K562 (cell line): ENCODE data around the gene SMU1.

ENCODE experiments used
- BRCA1 ChIP-seq, 2 experiments: fragments of 450-650 bp in 1 of 2; sonication (generic) in 1 of 2; formaldehyde crosslinking in 1 of 2; IDR thresholded peaks; 2 replicates each; pipeline versions ENCODE4 v1.5.0 to v1.6.1; 2017 to 2020; ENCODE audit warnings: mild to moderate bottlenecking in 1 of 2, missing genetic modification reagents in 1 of 2
- CTCF ChIP-seq, 3 experiments: IDR thresholded peaks in 2 of 3; conservative IDR thresholded peaks in 1 of 3; 2 replicates each; pipeline ENCODE4 v1.5.1; 2011 to 2012; ENCODE audit warnings: low read length in 3 of 3, mild to moderate bottlenecking in 3 of 3, control low read depth in 2 of 3, improper control_type of control experiment in 1 of 3, inconsistent platforms in 1 of 3, low read depth in 1 of 3, mixed read lengths in 1 of 3, moderate library complexity in 1 of 3; ENCODE audit not compliant: insufficient read depth in 2 of 3
- HEY1 ChIP-seq: fragments of 250-450 bp; sonication (Bioruptor Pico); IDR thresholded peaks from 2 replicates; pipeline ENCODE4 v1.5.0; 2020; ENCODE audit warnings: mild to moderate bottlenecking, moderate library complexity, borderline replicate concordance
- POLR2A ChIP-seq: fragments of 450-650 bp; conservative IDR thresholded peaks from 2 replicates; pipeline ENCODE4 v1.6.1; 2016
- SAFB2 ChIP-seq: fragments of 200-400 bp; formaldehyde crosslinking; IDR thresholded peaks from 2 replicates; pipeline ENCODE4 v1.6.1; 2018; ENCODE audit warnings: borderline replicate concordance, low read length, low read depth, moderate library complexity; ENCODE audit not compliant: severe bottlenecking
- ZNF184 ChIP-seq: sonication (generic); formaldehyde crosslinking; IDR thresholded peaks from 2 replicates; pipeline ENCODE4 v1.5.0; 2020; ENCODE audit warnings: missing genetic modification reagents
- ZNF830 ChIP-seq: fragments of 250-450 bp; sonication (Bioruptor Pico); IDR thresholded peaks from 2 replicates; pipeline ENCODE4 v1.5.0; 2021; ENCODE audit warnings: mild to moderate bottlenecking

GRCh38 chr9:33092634-33093033, 16.2 kb upstream of the SMU1 start:
- TF ChIP-seq ZNF830 (CRISPR knock-in tag), result no peak
- no peak for TF ChIP-seq BRCA1 (IDR thresholded peaks at IDR 0.05)
- no peak for TF ChIP-seq BRCA1 (CRISPR knock-in tag; IDR thresholded peaks at IDR 0.05)
- no peak for TF ChIP-seq SAFB2
- TF ChIP-seq POLR2A, result no peak
- no peak for TF ChIP-seq CTCF (IDR thresholded peaks at IDR 0.05 in 2 of 3, conservative IDR thresholded peaks at IDR 0.05 in 1 of 3; ENCODE audit: insufficient read depth in 2 of 3, low read depth in 1 of 3, low read length in 3 of 3)
- TF ChIP-seq HEY1 (CRISPR knock-in tag), result no peak
- TF ChIP-seq ZNF184 (CRISPR knock-in tag), result no peak
